ENCODE results near the gene CLEC9A.

The CLEC9A gene

GRCh38 chr12:10113075-10113474 is 82.6 kb downstream of the CLEC9A start:
- no peak for TF ChIP-seq CTCF (IDR thresholded peaks at IDR 0.05)

- TF ChIP-seq CTCF (IDR thresholded peaks at IDR 0.05) = no peak
Observed at GRCh38 chr12:10113920-10114319, 83.4 kb downstream of the CLEC9A start.

DNA sequence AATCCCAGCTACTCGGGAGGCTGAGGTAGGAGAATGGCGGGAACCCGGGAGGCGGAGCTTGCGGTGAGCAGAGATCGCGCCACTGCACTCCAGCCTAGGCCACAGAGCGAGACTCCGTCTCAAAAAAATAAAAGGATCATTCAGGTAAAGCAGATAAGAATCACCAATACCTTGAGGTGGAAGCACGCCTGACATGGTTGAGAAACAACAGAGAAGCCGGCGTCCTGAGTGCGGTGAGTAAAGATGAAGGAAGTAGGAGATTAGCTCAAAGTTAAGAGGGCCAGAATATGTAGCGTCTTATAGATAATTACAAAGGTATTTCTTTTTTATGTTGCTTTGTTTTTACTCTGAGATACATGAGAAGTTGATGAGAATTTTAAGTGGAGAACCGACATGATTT is 84.8 kb downstream of the CLEC9A start:
- no peak for TF ChIP-seq CTCF (IDR thresholded peaks at IDR 0.05)

Data from LNCAP (cell line).